ENCODE measurements around the gene STXBP1.

The STXBP1 gene

GRCh38 chr9:127654619-127655018 lies 42.5 kb downstream of the STXBP1 start:
- no peaks in the 10 kb centered on the region for H3K9me3 ChIP-seq (ENCODE audit: control insufficient read depth, insufficient read depth, low read depth, low read length)
- peaks cover 0 to 19% of the 10 kb centered on the region in 2 experiments; a peak in 1 of 3 replicates for H3K36me3 ChIP-seq (ENCODE audit: control insufficient read depth in 2 of 2, insufficient read depth in 1 of 2, low read length in 2 of 2)
- TF ChIP-seq REST (tag by site-specific recombination; IDR thresholded peaks at IDR 0.05) (no peak), PRDM6 (tag by site-specific recombination; IDR thresholded peaks at IDR 0.05) (no peak), ZNF292 (tag by site-specific recombination; IDR thresholded peaks at IDR 0.05; ENCODE audit: borderline replicate concordance, low read depth) (no peak), HOXD13 (CRISPR knock-in tag; IDR thresholded peaks at IDR 0.05; ENCODE audit: borderline replicate concordance) (no peak), KLF10 (tag by site-specific recombination; IDR thresholded peaks at IDR 0.05) (no peak), ZNF768 (tag by site-specific recombination; IDR thresholded peaks at IDR 0.05) (no peak), ZNF121 (tag by site-specific recombination; IDR thresholded peaks at IDR 0.05) (no peak), CTCF (tag by site-specific recombination; IDR thresholded peaks at IDR 0.05) (no peak), ZNF24 (tag by site-specific recombination; IDR thresholded peaks at IDR 0.05) (no peak), ZNF394 (tag by site-specific recombination; IDR thresholded peaks at IDR 0.05; ENCODE audit: borderline replicate concordance) (no peak), ZFP3 (tag by site-specific recombination; IDR thresholded peaks at IDR 0.05; ENCODE audit: low read depth) (no peak), ZNF433 (tag by site-specific recombination; IDR thresholded peaks at IDR 0.05; ENCODE audit: low read depth) (no peak), BCL11B (tag by site-specific recombination; IDR thresholded peaks at IDR 0.05; ENCODE audit: low read depth) (no peak)
- TF ChIP-seq, protein P1, sequence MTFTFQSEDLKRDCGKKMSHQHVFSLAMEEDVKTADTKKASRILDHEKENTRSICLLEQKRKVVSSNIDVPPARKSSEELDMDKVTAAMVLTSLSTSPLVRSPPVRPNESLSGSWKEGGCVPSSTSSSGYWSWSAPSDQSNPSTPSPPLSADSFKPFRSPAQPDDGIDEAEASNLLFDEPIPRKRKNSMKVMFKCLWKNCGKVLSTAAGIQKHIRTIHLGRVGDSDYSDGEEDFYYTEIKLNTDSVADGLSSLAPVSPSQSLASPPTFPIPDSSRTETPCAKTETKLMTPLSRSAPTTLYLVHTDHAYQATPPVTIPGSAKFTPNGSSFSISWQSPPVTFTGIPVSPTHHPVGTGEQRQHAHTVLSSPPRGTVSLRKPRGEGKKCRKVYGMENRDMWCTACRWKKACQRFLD (tag by site-specific recombination; IDR thresholded peaks at IDR 0.05): no peak
- ChIA-PET CTCF (interaction anchor here (0.6 to 2.0 kb wide), 2 partner anchors 79 to 174 kb away, joined by 3 to 7 read pairs; partner anchors contain the start of gene TOR2A), POLR2A (no interaction called here)
- no peak overlapping the region for H3K4me3 ChIP-seq (ENCODE audit: low read depth, low read length)
- H3K4me1 ChIP-seq (ENCODE audit: control insufficient read depth, insufficient read depth, low read length): no peaks in the 10 kb centered on the region
- H3K27ac ChIP-seq (ENCODE audit: extremely low read depth, low read depth, low read length): no peak overlapping the region

DNA sequence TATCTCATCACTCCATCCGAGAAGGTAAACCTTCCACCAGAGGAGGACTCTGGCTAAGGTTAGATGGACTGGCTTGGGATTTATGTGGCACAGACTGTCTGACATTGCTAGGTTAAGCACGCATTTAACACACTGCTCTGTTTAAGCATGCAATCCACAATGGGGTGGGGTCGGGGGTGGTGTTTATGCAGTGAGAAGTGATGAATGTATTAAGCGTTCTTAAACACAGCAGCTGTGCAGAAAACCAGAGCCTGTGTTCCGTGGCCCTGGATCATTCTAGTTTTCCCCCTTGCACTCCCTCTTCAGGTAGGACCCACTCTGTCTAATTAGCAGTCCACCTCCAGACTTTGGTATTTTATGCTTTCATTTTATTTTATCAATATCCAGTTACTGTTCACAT lies 46.4 kb downstream of the STXBP1 start:
- Histone ChIP-seq H3K4me1 (ENCODE audit: control insufficient read depth, insufficient read depth, low read length) (no peaks in the 10 kb centered on the region), H3K27ac (ENCODE audit: extremely low read depth, low read depth, low read length) (no peak overlapping the region), H3K9me3 (ENCODE audit: control insufficient read depth, insufficient read depth, low read depth, low read length) (no peaks in the 10 kb centered on the region), H3K4me3 (ENCODE audit: low read depth, low read length) (no peak overlapping the region), H3K36me3 (ENCODE audit: control insufficient read depth in 2 of 2, insufficient read depth in 1 of 2, low read length in 2 of 2) (peaks cover 0 to 38% of the 10 kb centered on the region in 2 experiments; a peak in 1 of 3 replicates)
- POLR2A ChIA-PET: no interaction called here
- CTCF ChIA-PET: interaction anchor here (0.6 kb wide), 1 partner anchor 841 kb away, joined by 3 read pairs; no protein-coding TSS in a partner anchor
- TF ChIP-seq, protein P2, sequence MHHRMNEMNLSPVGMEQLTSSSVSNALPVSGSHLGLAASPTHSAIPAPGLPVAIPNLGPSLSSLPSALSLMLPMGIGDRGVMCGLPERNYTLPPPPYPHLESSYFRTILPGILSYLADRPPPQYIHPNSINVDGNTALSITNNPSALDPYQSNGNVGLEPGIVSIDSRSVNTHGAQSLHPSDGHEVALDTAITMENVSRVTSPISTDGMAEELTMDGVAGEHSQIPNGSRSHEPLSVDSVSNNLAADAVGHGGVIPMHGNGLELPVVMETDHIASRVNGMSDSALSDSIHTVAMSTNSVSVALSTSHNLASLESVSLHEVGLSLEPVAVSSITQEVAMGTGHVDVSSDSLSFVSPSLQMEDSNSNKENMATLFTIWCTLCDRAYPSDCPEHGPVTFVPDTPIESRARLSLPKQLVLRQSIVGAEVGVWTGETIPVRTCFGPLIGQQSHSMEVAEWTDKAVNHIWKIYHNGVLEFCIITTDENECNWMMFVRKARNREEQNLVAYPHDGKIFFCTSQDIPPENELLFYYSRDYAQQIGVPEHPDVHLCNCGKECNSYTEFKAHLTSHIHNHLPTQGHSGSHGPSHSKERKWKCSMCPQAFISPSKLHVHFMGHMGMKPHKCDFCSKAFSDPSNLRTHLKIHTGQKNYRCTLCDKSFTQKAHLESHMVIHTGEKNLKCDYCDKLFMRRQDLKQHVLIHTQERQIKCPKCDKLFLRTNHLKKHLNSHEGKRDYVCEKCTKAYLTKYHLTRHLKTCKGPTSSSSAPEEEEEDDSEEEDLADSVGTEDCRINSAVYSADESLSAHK (tag by site-specific recombination; IDR thresholded peaks at IDR 0.05): no peak
- TF ChIP-seq ZNF214 (tag by site-specific recombination; IDR thresholded peaks at IDR 0.05; ENCODE audit: borderline replicate concordance) (no peak), ZNF274 (IDR thresholded peaks at IDR 0.05; ENCODE audit: low read length) (no peak), ZNF274 (tag by site-specific recombination; IDR thresholded peaks at IDR 0.05; ENCODE audit: borderline replicate concordance) (no peak), MEIS1 (CRISPR knock-in tag; IDR thresholded peaks at IDR 0.05; ENCODE audit: borderline replicate concordance) (no peak), SCRT2 (tag by site-specific recombination; IDR thresholded peaks at IDR 0.05) (no peak), ZNF24 (tag by site-specific recombination; IDR thresholded peaks at IDR 0.05) (no peak), HOXA7 (CRISPR knock-in tag; IDR thresholded peaks at IDR 0.05; ENCODE audit: borderline replicate concordance) (no peak), ZNF529 (tag by site-specific recombination; IDR thresholded peaks at IDR 0.05; ENCODE audit: insufficient replicate concordance) (no peak), ZNF223 (tag by site-specific recombination; IDR thresholded peaks at IDR 0.05) (no peak), HOXC10 (CRISPR knock-in tag; IDR thresholded peaks at IDR 0.05) (no peak), GLIS2 (tag by site-specific recombination; IDR thresholded peaks at IDR 0.05) (no peak)

Data from HEK293 (cell line).